Tibial artery (tissue), 4 donors: ENCODE measurements around the gene CISH.
A peak's percentile ranks its signal among the peaks of the same experiment; 100 is the strongest.

Experiments
- DNase-seq, 2 donors: peaks; one replicate each; pipeline ENCODE4 v3.0.0-alpha.2; 2019
- H3K27ac ChIP-seq, 2 donors: fragments of 200-600 bp; sonication (generic) in 1 of 2; 1 replicate in 1 of 2; 2 replicates in 1 of 2; pipeline ENCODE4 v1.5.1; 2018 to 2019; ENCODE audit warnings: mild to moderate bottlenecking in 1 of 2
- H3K27me3 ChIP-seq, 2 donors: fragments of 200-600 bp; sonication (generic) in 1 of 2; one replicate each; pipeline versions ENCODE4 v1.5.1 to v1.6.0; 2016 to 2019
- H3K36me3 ChIP-seq, 3 donors: fragments of 200-600 bp; sonication (generic) in 2 of 3; one replicate each; pipeline ENCODE4 v1.5.1; 2016 to 2019; ENCODE audit warnings: mild to moderate bottlenecking in 2 of 3
- H3K4me1 ChIP-seq, 4 donors: fragments of 200-600 bp; sonication (generic) in 2 of 4; 1 replicate in 3 of 4; 2 replicates in 1 of 4; pipeline ENCODE4 v1.5.1; 2016 to 2019
- H3K4me3 ChIP-seq, 2 donors: fragments of 200-600 bp; sonication (generic) in 1 of 2; 1 replicate in 1 of 2; 2 replicates in 1 of 2; pipeline ENCODE4 v1.5.1; 2018 to 2019; ENCODE audit warnings: mild to moderate bottlenecking in 2 of 2
- H3K9me3 ChIP-seq, 3 donors: fragments of 200-600 bp; sonication (generic) in 1 of 3; one replicate each; pipeline ENCODE4 v1.5.1; 2016 to 2019
- intact Hi-C: fragments of 100-400 bp; cut with DNase I; formaldehyde crosslinking; loops from one replicate; pipeline ENCODE4 v1.15.0; 2023; ENCODE audit warnings: low total_unique reads
- TF ChIP-seq, protein P1 (sequence below), 2 experiments: fragments of 200-600 bp in 1 of 2; fragments of 450-650 bp in 1 of 2; IDR thresholded peaks; one replicate each; pipeline ENCODE4 v1.5.1; 2017 to 2019; ENCODE audit warnings: antibody characterized with exemption in 2 of 2, mild to moderate bottlenecking in 1 of 2, moderate library complexity in 1 of 2

CISH gene

DNA sequence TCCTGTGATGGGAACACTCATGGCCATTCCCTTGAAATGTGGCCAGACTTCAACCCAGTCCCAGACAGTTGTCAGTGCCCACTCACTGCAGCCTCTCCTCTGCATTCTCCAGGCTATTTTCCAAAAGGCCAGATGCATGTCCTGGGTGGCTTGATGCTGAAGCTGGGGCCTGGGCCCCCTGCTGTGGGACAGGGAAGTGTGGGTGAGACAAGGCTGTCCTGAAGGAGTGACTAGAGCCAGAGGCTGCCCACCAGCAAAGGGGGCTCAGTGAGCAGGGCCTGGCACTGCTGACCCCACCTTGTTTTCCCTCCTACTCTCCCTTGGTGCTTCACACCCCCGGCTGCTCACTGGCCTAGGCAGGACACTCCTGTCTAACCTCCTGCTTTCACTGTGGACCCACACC, 11.9 kb downstream of the CISH start:
- H3K4me3 ChIP-seq = no peak overlapping the region
- H3K9me3 ChIP-seq = no peaks in the 10 kb centered on the region
- no peaks in the 10 kb centered on the region for H3K27me3 ChIP-seq
- TF ChIP-seq, protein P1, sequence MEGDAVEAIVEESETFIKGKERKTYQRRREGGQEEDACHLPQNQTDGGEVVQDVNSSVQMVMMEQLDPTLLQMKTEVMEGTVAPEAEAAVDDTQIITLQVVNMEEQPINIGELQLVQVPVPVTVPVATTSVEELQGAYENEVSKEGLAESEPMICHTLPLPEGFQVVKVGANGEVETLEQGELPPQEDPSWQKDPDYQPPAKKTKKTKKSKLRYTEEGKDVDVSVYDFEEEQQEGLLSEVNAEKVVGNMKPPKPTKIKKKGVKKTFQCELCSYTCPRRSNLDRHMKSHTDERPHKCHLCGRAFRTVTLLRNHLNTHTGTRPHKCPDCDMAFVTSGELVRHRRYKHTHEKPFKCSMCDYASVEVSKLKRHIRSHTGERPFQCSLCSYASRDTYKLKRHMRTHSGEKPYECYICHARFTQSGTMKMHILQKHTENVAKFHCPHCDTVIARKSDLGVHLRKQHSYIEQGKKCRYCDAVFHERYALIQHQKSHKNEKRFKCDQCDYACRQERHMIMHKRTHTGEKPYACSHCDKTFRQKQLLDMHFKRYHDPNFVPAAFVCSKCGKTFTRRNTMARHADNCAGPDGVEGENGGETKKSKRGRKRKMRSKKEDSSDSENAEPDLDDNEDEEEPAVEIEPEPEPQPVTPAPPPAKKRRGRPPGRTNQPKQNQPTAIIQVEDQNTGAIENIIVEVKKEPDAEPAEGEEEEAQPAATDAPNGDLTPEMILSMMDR (IDR thresholded peaks at IDR 0.05) = no peak
- H3K36me3 ChIP-seq = peaks cover 0 to 7% (median 0%) of the 10 kb centered on the region in 3 donors
- H3K4me1 ChIP-seq = peaks cover 9 to 57% (median 34%) of the 10 kb centered on the region in 4 donors
- intact Hi-C loops = no loop called here
- peak overlapping the region; percentile 84 to 96 for H3K27ac ChIP-seq
- DNase-seq = no peak

DNA sequence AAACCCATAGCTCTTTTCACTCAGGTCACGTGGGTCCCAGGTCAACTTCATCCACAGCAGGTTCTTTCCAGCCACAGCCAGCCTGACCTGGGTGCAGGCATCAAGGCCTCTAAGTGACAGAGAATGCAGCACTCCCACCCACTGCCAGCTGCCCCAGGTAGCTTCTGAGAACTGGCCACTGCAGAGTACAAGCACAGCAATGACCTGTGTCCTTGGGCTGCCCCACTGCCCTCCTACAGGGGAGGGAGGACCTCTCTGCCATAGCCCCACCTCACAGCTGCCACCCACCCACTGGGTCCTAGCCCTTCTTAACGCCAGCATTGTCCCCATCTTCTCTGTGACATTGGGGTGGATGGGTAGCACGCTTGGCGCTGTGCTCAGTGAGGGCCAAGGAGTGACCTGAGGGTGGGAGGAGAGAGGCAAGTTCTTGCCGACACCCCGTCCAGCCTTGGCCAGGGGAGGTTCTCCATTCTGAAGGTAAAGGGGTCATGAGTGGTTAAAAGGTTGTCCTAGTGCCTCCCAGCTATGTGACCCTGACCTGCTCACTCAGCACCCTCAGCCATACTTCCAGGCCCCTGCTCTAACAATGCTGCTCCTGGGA, 12.4 kb downstream of the CISH start:
- Histone ChIP-seq H3K4me3 (no peak overlapping the region), H3K36me3 (peaks cover 0 to 2% (median 0%) of the 10 kb centered on the region in 3 donors), H3K9me3 (no peaks in the 10 kb centered on the region), H3K27ac (peak overlapping the region; percentile 84 to 96), H3K4me1 (peaks cover 9 to 52% (median 32%) of the 10 kb centered on the region in 4 donors), H3K27me3 (no peaks in the 10 kb centered on the region)
- TF ChIP-seq, protein P1 (IDR thresholded peaks at IDR 0.05) = no peak
- no peak for DNase-seq
- intact Hi-C loops = no loop called here

DNA sequence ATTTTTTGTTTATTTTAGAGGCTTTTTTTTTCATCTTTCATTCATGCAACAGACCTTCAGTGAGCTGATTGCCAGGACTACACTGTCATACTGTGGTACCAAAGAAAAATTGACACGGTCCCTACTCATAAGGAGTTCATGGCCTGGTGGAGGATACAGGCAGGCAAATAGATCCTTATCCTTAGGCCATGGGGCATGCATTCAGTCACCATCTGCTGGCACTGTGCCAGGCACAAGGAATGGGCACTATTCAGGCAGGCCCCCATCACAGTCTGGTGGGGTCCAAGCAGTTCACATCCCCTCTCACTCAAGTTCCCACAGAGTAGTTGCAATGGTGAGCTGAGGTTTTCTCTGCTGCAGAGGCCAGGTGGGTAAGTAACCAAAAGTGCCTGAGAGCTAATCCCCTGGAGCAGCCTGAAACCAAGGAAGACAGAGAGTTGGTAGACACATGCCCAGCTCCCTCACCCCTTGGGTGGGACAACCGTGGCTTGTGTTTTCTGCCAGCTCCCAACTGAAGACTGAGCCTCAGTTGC, 17.3 kb downstream of the CISH start:
- Histone ChIP-seq H3K27ac (no peak overlapping the region), H3K9me3 (no peaks in the 10 kb centered on the region), H3K4me3 (no peak overlapping the region), H3K36me3 (no peaks in the 10 kb centered on the region), H3K4me1 (peaks cover 0 to 16% (median 6%) of the 10 kb centered on the region in 4 donors), H3K27me3 (no peaks in the 10 kb centered on the region)
- TF ChIP-seq, protein P1 (IDR thresholded peaks at IDR 0.05) = no peak
- intact Hi-C loops = no loop called here
- no peak for DNase-seq

DNA sequence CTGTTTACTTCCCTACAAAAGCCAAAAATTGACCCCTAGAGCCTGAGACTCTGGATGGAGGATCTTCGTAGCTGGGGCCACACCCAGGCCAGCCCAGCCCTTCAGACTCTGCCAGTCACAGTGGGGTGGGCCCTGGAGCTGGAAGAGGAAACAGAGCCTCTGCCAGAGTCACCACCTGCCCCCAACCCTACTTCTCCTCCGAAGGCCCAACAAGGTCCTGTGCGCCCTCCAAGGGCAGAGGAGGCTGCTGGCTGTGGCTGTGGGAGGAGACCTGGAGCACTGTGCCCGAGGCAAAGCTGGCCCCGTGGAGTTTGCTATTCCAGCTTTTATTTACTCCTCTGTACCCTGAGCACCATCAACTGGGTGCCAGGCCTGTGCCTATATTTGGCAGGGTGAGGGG, 19.0 kb downstream of the CISH start:
- H3K27ac ChIP-seq = no peak overlapping the region
- H3K4me3 ChIP-seq = no peak overlapping the region
- peaks cover 0 to 18% (median 6%) of the 10 kb centered on the region in 4 donors for H3K4me1 ChIP-seq
- TF ChIP-seq, protein P1 (IDR thresholded peaks at IDR 0.05) = no peak
- no peaks in the 10 kb centered on the region for H3K9me3 ChIP-seq
- DNase-seq = no peak
- intact Hi-C loops = no loop called here
- no peaks in the 10 kb centered on the region for H3K36me3 ChIP-seq
- no peaks in the 10 kb centered on the region for H3K27me3 ChIP-seq

DNA sequence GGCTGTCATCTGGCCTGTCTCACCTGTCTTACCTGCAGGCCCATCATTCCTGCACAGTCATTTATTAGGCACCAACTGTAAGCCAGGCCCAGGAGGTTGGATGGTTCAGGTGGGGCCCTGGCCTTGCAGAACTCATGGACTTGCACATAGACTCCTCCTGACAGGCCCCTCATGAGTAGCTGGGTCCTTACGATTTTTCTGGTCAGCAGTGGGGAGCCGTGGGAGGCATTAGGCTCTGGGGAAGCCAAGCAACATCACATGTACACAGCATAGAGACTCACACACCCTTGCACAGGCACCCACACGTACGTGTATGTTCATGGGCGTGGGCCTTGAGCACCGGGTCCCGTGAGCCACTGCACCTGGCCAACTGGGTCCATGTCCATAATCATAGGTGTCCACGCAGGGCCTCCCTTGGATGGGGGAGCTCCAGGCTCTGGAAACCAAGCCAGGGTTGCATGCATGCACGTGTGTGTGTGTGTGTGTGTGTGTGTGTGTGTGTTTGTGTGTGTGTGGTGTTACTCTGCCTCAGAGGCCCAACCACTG, 20.3 kb downstream of the CISH start:
- Histone ChIP-seq H3K27me3 (no peaks in the 10 kb centered on the region), H3K4me1 (peaks cover 0 to 18% (median 6%) of the 10 kb centered on the region in 4 donors), H3K36me3 (no peaks in the 10 kb centered on the region), H3K4me3 (no peak overlapping the region), H3K9me3 (no peaks in the 10 kb centered on the region), H3K27ac (no peak overlapping the region)
- intact Hi-C loops = no loop called here
- TF ChIP-seq, protein P1 (IDR thresholded peaks at IDR 0.05) = no peak
- DNase-seq = no peak
